ENCODE results near the gene MRTFA. TPM values are rescaled to one million over a fixed set of nuclear protein-coding genes. Genes with fewer than 3 reads are reported as not detected.

The MRTFA gene
- polyA plus RNA-seq, 1 of the 3 experiments (the other 2 are of a cell fraction) = 5.8 TPM

GRCh38 chr22:40405178-40406062, 231.1 kb downstream of the MRTFA start:
- Histone ChIP-seq H3K4me1 (ENCODE audit: control insufficient read depth in 1 of 2, insufficient read depth in 2 of 2, low read depth in 1 of 2, low read length in 1 of 2) (0 out of 4 replicates have a peak, but pooled peaks cover 0 to 6% of the 10 kb centered on the region in 2 experiments), H3K36me3 (replicated peaks in 1 of 2; ENCODE audit: control insufficient read depth in 1 of 2, insufficient read depth in 2 of 2, low read length in 1 of 2) (peaks cover 0 to 22% of the 10 kb centered on the region in 2 experiments), H3K9me2 (no peaks in the 10 kb centered on the region), H3K4me2 (no peak overlapping the region), H3K4me3 (ENCODE audit: low read depth in 2 of 2, low read length in 1 of 2) (no peak overlapping the region), H3F3A (replicated peaks; ENCODE audit: insufficient read depth) (no peaks in the 10 kb centered on the region), H3K79me2 (ENCODE audit: insufficient read depth) (no peaks in the 10 kb centered on the region), H4K20me1 (ENCODE audit: insufficient read depth) (no peaks in the 10 kb centered on the region), H3K9ac (no peak overlapping the region), H3K9me3 (no peaks in the 10 kb centered on the region), H3K27ac (ENCODE audit: low read depth in 2 of 2, low read length in 1 of 2) (no peak overlapping the region), H3K27me3 (ENCODE audit: insufficient read depth) (no peaks in the 10 kb centered on the region), H2AFZ (ENCODE audit: low read depth) (no peak overlapping the region)
- CTCF ChIA-PET = interaction anchor here (1.2 kb wide), 1 partner anchor 32 kb away, joined by 3 read pairs; no protein-coding TSS in a partner anchor
- POLR2A ChIA-PET = no interaction called here
- no peak for DNase-seq
- TF ChIP-seq NRF1 (IDR thresholded peaks at IDR 0.05; ENCODE audit: low read depth, low read length) (no peak), RXRA (IDR thresholded peaks at IDR 0.05; ENCODE audit: borderline replicate concordance, low read depth) (no peak), MAX (IDR thresholded peaks at IDR 0.05; ENCODE audit: low read depth) (no peak), MEF2A (IDR thresholded peaks at IDR 0.05; ENCODE audit: borderline replicate concordance, low read depth) (no peak), SIN3A (IDR thresholded peaks at IDR 0.05; ENCODE audit: borderline replicate concordance, low read depth, low read length) (no peak), IRF3 (IDR thresholded peaks at IDR 0.05; ENCODE audit: low read depth, low read length) (no peak), TAF1 (IDR thresholded peaks at IDR 0.05; ENCODE audit: borderline replicate concordance, low read depth, low read length) (no peak), GABPA (IDR thresholded peaks at IDR 0.05; ENCODE audit: low read depth) (no peak), FOXJ3 (CRISPR knock-in tag; IDR thresholded peaks at IDR 0.05) (no peak), NFIC (IDR thresholded peaks at IDR 0.05; ENCODE audit: borderline replicate concordance) (no peak), MXI1 (IDR thresholded peaks at IDR 0.05; ENCODE audit: low read depth, low read length) (no peak), ELF1 (IDR thresholded peaks at IDR 0.05) (no peak), GATA2 (CRISPR knock-in tag; IDR thresholded peaks at IDR 0.05) (no peak), SMC3 (IDR thresholded peaks at IDR 0.05; ENCODE audit: low read depth, low read length) (no peak), CTCF (IDR thresholded peaks at IDR 0.05) (no peak), RAD21 (IDR thresholded peaks at IDR 0.05; ENCODE audit: low read length) (no peak), EZH2phosphoT487 (IDR thresholded peaks at IDR 0.05; ENCODE audit: borderline replicate concordance, low read depth) (no peak)
- TF ChIP-seq, protein P1, sequence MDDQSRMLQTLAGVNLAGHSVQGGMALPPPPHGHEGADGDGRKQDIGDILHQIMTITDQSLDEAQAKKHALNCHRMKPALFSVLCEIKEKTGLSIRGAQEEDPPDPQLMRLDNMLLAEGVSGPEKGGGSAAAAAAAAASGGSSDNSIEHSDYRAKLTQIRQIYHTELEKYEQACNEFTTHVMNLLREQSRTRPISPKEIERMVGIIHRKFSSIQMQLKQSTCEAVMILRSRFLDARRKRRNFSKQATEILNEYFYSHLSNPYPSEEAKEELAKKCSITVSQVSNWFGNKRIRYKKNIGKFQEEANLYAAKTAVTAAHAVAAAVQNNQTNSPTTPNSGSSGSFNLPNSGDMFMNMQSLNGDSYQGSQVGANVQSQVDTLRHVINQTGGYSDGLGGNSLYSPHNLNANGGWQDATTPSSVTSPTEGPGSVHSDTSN (IDR thresholded peaks at IDR 0.05) = no peak
- whole genome bisulfite sequencing (ENCODE audit: low lambda C conversion rate) = 90% methylated on average over 2 of the region's 28 CpGs

Data from SK-N-SH (cell line).